SU-DHL-6 (cell line): ENCODE data around the gene ZDHHC6.

Source experiments
- H2AFZ ChIP-seq: fragments of 200-600 bp; sonication (generic); 2 replicates; pipeline ENCODE4 v1.6.1; 2014; ENCODE audit warnings: low read depth, mild to moderate bottlenecking, moderate library complexity, mixed read lengths, antibody characterized with exemption, low read length; ENCODE audit not compliant: severe bottlenecking
- H3F3A ChIP-seq: fragments of 200-600 bp; shearing (Covaris generic); 2 replicates; pipeline ENCODE4 v1.6.0; 2016; ENCODE audit warnings: antibody characterized with exemption, mild to moderate bottlenecking; ENCODE audit not compliant: insufficient read depth
- H3K27ac ChIP-seq: fragments of 200-600 bp; sonication (generic); 2 replicates; pipeline ENCODE4 v1.5.1; 2016; ENCODE audit warnings: low read depth, mild to moderate bottlenecking, low read length, moderate library complexity, mixed read lengths
- H3K27me3 ChIP-seq: fragments of 200-600 bp; sonication (generic), shearing (Covaris generic); 2 replicates; pipeline ENCODE4 v1.6.0; 2014; ENCODE audit warnings: mild to moderate bottlenecking, low read length
- H3K36me3 ChIP-seq: fragments of 200-600 bp; sonication (generic); 2 replicates; pipeline ENCODE4 v1.6.1; 2014; ENCODE audit warnings: mild to moderate bottlenecking, low read length, mixed read lengths
- H3K4me2 ChIP-seq: fragments of 300-600, 200-600 bp; shearing (Covaris generic), sonication (generic); 2 replicates; pipeline ENCODE4 v1.6.0; 2014; ENCODE audit warnings: low read length, low read depth, mild to moderate bottlenecking; ENCODE audit not compliant: poor library complexity, severe bottlenecking
- H3K4me3 ChIP-seq: fragments of 200-600 bp; sonication (generic); 2 replicates; pipeline ENCODE4 v1.5.1; 2014; ENCODE audit warnings: antibody characterized with exemption, low read length, mild to moderate bottlenecking, mixed read lengths; ENCODE audit not compliant: insufficient read depth, poor library complexity, severe bottlenecking
- H3K79me2 ChIP-seq: fragments of 200-600 bp; sonication (generic); 2 replicates; pipeline ENCODE4 v1.6.1; 2014; ENCODE audit warnings: mild to moderate bottlenecking, low read length, moderate library complexity; ENCODE audit not compliant: insufficient read depth
- H3K9ac ChIP-seq: fragments of 200-600 bp; sonication (generic); 2 replicates; pipeline ENCODE4 v1.7.0; 2014; ENCODE audit warnings: mild to moderate bottlenecking, low read length
- H3K9me2 ChIP-seq: fragments of 200-600 bp; sonication (generic); replicated peaks from 2 replicates; pipeline ENCODE4 v1.6.1; 2014; ENCODE audit warnings: low read length; ENCODE audit not compliant: insufficient read depth
- H3K9me3 ChIP-seq: fragments of 200-600 bp; sonication (generic); 2 replicates; pipeline ENCODE4 v1.6.1; 2014; ENCODE audit warnings: low read length, mixed read lengths; ENCODE audit not compliant: insufficient read depth
- H4K20me1 ChIP-seq: fragments of 200-600 bp; sonication (generic); 2 replicates; pipeline ENCODE4 v1.6.1; 2014; ENCODE audit warnings: low read depth, mild to moderate bottlenecking, antibody characterized with exemption, low read length, moderate library complexity, mixed read lengths
- EZH2phosphoT487 ChIP-seq: fragments of 200-600 bp; sonication (generic), shearing (Covaris generic); conservative IDR thresholded peaks from 2 replicates; pipeline ENCODE4 v1.6.1; 2018; ENCODE audit warnings: mild to moderate bottlenecking, antibody characterized with exemption, low read length, moderate library complexity, mixed read lengths
- TF ChIP-seq, protein P1 (sequence below): fragments of 200-600 bp; sonication (generic); IDR thresholded peaks from one replicate; pipeline ENCODE4 v1.5.1; 2017; ENCODE audit warnings: antibody characterized with exemption, mild to moderate bottlenecking, low read length, moderate library complexity; ENCODE audit not compliant: insufficient read depth, poor library complexity, severe bottlenecking

Gene ZDHHC6

DNA sequence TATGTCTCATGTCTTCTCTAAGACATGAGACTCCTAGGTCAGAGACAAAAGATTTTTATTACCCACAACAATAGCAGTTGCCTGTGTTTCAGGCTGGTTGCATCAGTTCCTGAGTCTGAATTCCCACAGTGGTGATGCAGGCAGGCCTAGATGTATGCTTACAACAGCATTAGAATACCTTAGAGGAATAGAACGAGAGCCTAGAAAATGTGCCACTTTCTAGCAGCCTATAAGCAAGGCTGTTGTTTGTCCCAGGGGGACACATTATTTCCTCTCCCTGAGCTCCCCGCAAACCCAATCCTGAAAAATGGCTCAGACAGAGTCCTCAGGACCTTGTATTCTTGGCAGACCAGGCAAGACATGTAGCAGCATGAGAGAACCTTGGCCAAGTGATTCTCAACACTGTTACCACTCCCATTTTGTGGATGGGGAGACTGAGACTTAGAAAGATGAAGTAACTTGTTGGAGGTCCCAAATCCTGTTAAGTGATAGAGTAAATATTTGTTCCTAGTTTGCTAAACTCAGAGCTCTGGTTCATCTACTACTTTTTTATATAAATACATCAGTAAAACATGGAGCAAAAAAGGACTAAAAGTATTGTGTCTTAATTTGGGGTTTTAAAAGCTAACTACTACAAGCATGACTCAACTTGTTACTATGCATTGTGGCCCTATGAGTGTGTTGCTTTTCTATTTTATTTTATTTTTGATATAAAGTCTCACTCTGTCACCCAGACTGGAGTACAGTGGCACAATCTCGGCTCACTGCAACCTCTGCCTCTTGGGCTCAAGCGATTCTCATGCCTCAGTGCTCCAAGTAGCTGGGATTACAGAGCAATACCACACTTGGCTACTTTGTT is 14.5 kb upstream of the ZDHHC6 start:
- H2AFZ ChIP-seq: no peak overlapping the region
- no peaks in the 10 kb centered on the region for H3F3A ChIP-seq
- H3K27me3 ChIP-seq: no peaks in the 10 kb centered on the region
- no peak overlapping the region for H3K4me2 ChIP-seq
- peaks cover 24% of the 10 kb centered on the region for H3K36me3 ChIP-seq
- H3K79me2 ChIP-seq: peaks cover 39% of the 10 kb centered on the region
- no peak for TF ChIP-seq EZH2phosphoT487
- TF ChIP-seq, protein P1, sequence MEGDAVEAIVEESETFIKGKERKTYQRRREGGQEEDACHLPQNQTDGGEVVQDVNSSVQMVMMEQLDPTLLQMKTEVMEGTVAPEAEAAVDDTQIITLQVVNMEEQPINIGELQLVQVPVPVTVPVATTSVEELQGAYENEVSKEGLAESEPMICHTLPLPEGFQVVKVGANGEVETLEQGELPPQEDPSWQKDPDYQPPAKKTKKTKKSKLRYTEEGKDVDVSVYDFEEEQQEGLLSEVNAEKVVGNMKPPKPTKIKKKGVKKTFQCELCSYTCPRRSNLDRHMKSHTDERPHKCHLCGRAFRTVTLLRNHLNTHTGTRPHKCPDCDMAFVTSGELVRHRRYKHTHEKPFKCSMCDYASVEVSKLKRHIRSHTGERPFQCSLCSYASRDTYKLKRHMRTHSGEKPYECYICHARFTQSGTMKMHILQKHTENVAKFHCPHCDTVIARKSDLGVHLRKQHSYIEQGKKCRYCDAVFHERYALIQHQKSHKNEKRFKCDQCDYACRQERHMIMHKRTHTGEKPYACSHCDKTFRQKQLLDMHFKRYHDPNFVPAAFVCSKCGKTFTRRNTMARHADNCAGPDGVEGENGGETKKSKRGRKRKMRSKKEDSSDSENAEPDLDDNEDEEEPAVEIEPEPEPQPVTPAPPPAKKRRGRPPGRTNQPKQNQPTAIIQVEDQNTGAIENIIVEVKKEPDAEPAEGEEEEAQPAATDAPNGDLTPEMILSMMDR: no peak
- no peaks in the 10 kb centered on the region for H3K9me2 ChIP-seq
- H3K9ac ChIP-seq: no peak overlapping the region
- no peak overlapping the region for H3K4me3 ChIP-seq
- no peaks in the 10 kb centered on the region for H4K20me1 ChIP-seq
- H3K9me3 ChIP-seq: no peaks in the 10 kb centered on the region
- no peak overlapping the region for H3K27ac ChIP-seq

- no peak overlapping the region for H3K4me2 ChIP-seq
- H3F3A ChIP-seq: no peaks in the 10 kb centered on the region
- no peaks in the 10 kb centered on the region for H4K20me1 ChIP-seq
- no peaks in the 10 kb centered on the region for H3K27me3 ChIP-seq
- no peak overlapping the region for H2AFZ ChIP-seq
- TF ChIP-seq EZH2phosphoT487: no peak
- TF ChIP-seq, protein P1: no peak
- H3K9ac ChIP-seq: no peak overlapping the region
- H3K79me2 ChIP-seq: peaks cover 48% of the 10 kb centered on the region
- no peak overlapping the region for H3K4me3 ChIP-seq
- H3K9me3 ChIP-seq: no peaks in the 10 kb centered on the region
- no peaks in the 10 kb centered on the region for H3K9me2 ChIP-seq
- peaks cover 22% of the 10 kb centered on the region for H3K36me3 ChIP-seq
- no peak overlapping the region for H3K27ac ChIP-seq
These were observed 13.7 kb upstream of the ZDHHC6 start for GRCh38 chr10:112460366-112460765.

GRCh38 chr10:112456533-112456932 is 9.8 kb upstream of the ZDHHC6 start:
- peaks cover 77% of the 10 kb centered on the region for H3K79me2 ChIP-seq
- H2AFZ ChIP-seq: no peak overlapping the region

More at GRCh38 chr10:112456533-112456932, 9.8 kb upstream of the ZDHHC6 start:
- Histone ChIP-seq H3K4me3 (no peak overlapping the region), H3K9me2 (no peaks in the 10 kb centered on the region), H3K9ac (no peak overlapping the region), H4K20me1 (0 out of 2 replicates have a peak, but pooled peaks cover 4% of the 10 kb centered on the region), H3K36me3 (0 out of 2 replicates have a peak, but pooled peaks cover 3% of the 10 kb centered on the region), H3F3A (no peaks in the 10 kb centered on the region), H3K27ac (no peak overlapping the region), H3K9me3 (no peaks in the 10 kb centered on the region), H3K27me3 (no peaks in the 10 kb centered on the region), H3K4me2 (no peak overlapping the region)
- TF ChIP-seq, protein P1: peak; percentile 23
- TF ChIP-seq EZH2phosphoT487: no peak
